Measurements from ENCODE around the gene RXRA. TPM values are rescaled to one million over a fixed set of nuclear protein-coding genes. Genes with fewer than 3 reads are reported as not detected.

Gene RXRA
- total RNA-seq, 2 donors from 2014 or later: 45.4 to 58.1 TPM

GRCh38 chr9:134458207-134459108 is 132.2 kb downstream of the RXRA start:
- H3K9me3 ChIP-seq: no peaks in the 10 kb centered on the region
- ATAC-seq (ENCODE audit: insufficient number of reproducible peaks, low FRiP score, low read depth): no peak
- no peak for DNase-seq (ENCODE audit: low spot score)
- peaks cover 22 to 40% of the 10 kb centered on the region in 2 donors for H3K4me1 ChIP-seq (ENCODE audit: control insufficient read depth in 1 of 2, low read depth in 2 of 2)
- H3K4me3 ChIP-seq: no peak overlapping the region
- no peaks in the 10 kb centered on the region for H3K27me3 ChIP-seq (replicated peaks; ENCODE audit: insufficient read depth)
- H3K27ac ChIP-seq: peak overlapping the region; percentile 83 to 94
- H3K36me3 ChIP-seq: no peaks in the 10 kb centered on the region
- TF ChIP-seq CTCF (IDR thresholded peaks at IDR 0.05): no peak

GRCh38 chr9:134459164-134459563 is 132.9 kb downstream of the RXRA start:
- H3K9me3 ChIP-seq: no peaks in the 10 kb centered on the region
- H3K4me1 ChIP-seq (ENCODE audit: control insufficient read depth in 1 of 2, low read depth in 2 of 2): peaks cover 22 to 40% of the 10 kb centered on the region in 2 donors
- no peaks in the 10 kb centered on the region for H3K36me3 ChIP-seq
- DNase-seq (ENCODE audit: low spot score) (no peak), ATAC-seq (ENCODE audit: insufficient number of reproducible peaks, low FRiP score, low read depth) (no peak)
- TF ChIP-seq CTCF (IDR thresholded peaks at IDR 0.05): no peak
- H3K27ac ChIP-seq: no peak overlapping the region
- H3K27me3 ChIP-seq (replicated peaks; ENCODE audit: insufficient read depth): no peaks in the 10 kb centered on the region
- H3K4me3 ChIP-seq: no peak overlapping the region

- peaks cover 22 to 40% of the 10 kb centered on the region in 2 donors for H3K4me1 ChIP-seq (ENCODE audit: control insufficient read depth in 1 of 2, low read depth in 2 of 2)
- H3K36me3 ChIP-seq: no peaks in the 10 kb centered on the region
- H3K27me3 ChIP-seq (replicated peaks; ENCODE audit: insufficient read depth): no peaks in the 10 kb centered on the region
- no peaks in the 10 kb centered on the region for H3K9me3 ChIP-seq
- no peak overlapping the region for H3K4me3 ChIP-seq
- DNase-seq (ENCODE audit: low spot score) (no peak), ATAC-seq (ENCODE audit: insufficient number of reproducible peaks, low FRiP score, low read depth) (no peak)
- no peak overlapping the region for H3K27ac ChIP-seq
- TF ChIP-seq CTCF (IDR thresholded peaks at IDR 0.05): no peak
Measured at GRCh38 chr9:134459573-134459972, 133.3 kb downstream of the RXRA start.

GRCh38 chr9:134460206-134460605 is 134.0 kb downstream of the RXRA start:
- ATAC-seq (ENCODE audit: insufficient number of reproducible peaks, low FRiP score, low read depth) (no peak), DNase-seq (ENCODE audit: low spot score) (no peak)
- no peaks in the 10 kb centered on the region for H3K27me3 ChIP-seq (replicated peaks; ENCODE audit: insufficient read depth)
- H3K4me1 ChIP-seq (ENCODE audit: control insufficient read depth in 1 of 2, low read depth in 2 of 2): peaks cover 22 to 40% of the 10 kb centered on the region in 2 donors
- no peak overlapping the region for H3K4me3 ChIP-seq
- no peak for TF ChIP-seq CTCF (IDR thresholded peaks at IDR 0.05)
- no peak overlapping the region for H3K27ac ChIP-seq
- H3K36me3 ChIP-seq: no peaks in the 10 kb centered on the region
- no peaks in the 10 kb centered on the region for H3K9me3 ChIP-seq

GRCh38 chr9:134460896-134461295 is 134.6 kb downstream of the RXRA start:
- Histone ChIP-seq H3K27ac (no peak overlapping the region), H3K27me3 (replicated peaks; ENCODE audit: insufficient read depth) (no peaks in the 10 kb centered on the region), H3K4me1 (ENCODE audit: control insufficient read depth in 1 of 2, low read depth in 2 of 2) (peaks cover 18 to 33% of the 10 kb centered on the region in 2 donors), H3K9me3 (no peaks in the 10 kb centered on the region), H3K36me3 (no peaks in the 10 kb centered on the region), H3K4me3 (no peak overlapping the region)
- ATAC-seq (ENCODE audit: insufficient number of reproducible peaks, low FRiP score, low read depth) (no peak), DNase-seq (ENCODE audit: low spot score) (no peak)
- no peak for TF ChIP-seq CTCF (IDR thresholded peaks at IDR 0.05)

Data from thoracic aorta (tissue), 2 donors.